ENCODE results near the gene SH2D1B. TPM values are rescaled to one million over a fixed set of nuclear protein-coding genes. Genes with fewer than 3 reads are reported as not detected.
"Not testable (repeated sequence)": the region's sequence is repeated elsewhere in the genome, so short reads cannot be mapped to it uniquely, and the experiment has no call there.

Gene SH2D1B
- total and polyA plus RNA-seq, 7 experiments from 2014 or later: 0.22 to 16.9 (median 1.7) TPM; not detected in 3

GRCh38 chr1:162432977-162433713 is 21.2 kb upstream of the SH2D1B start:
- H3K4me1 Mint-ChIP-seq; H3K27me3 ChIP-seq (ENCODE audit: control insufficient read depth in 2 of 2, insufficient read depth in 2 of 2, low read length in 2 of 2); H3K4me1 ChIP-seq (ENCODE audit: control insufficient read depth in 2 of 2, insufficient read depth in 2 of 2, low read length in 2 of 2); H3K36me3 ChIP-seq (ENCODE audit: control insufficient read depth in 2 of 3, insufficient read depth in 3 of 3, low read length in 3 of 3); ATAC-seq; POLR2A ChIA-PET; DNase-seq; H3K27me3 Mint-ChIP-seq; intact Hi-C loops (cut with micrococcal nuclease); H3K9me3 ChIP-seq (ENCODE audit: control insufficient read depth in 2 of 3, low read length in 3 of 3); H3K4me3 Mint-ChIP-seq; H3K4me3 ChIP-seq (ENCODE audit: low read length); H3K9me3 Mint-ChIP-seq; H3K36me3 Mint-ChIP-seq; H3K27ac Mint-ChIP-seq; H3K27ac ChIP-seq (ENCODE audit: low read depth, low read length); CTCF ChIA-PET: not testable (repeated sequence)

GRCh38 chr1:162430583-162430982 is 18.6 kb upstream of the SH2D1B start:
- H3K4me1 ChIP-seq (ENCODE audit: control insufficient read depth in 2 of 2, insufficient read depth in 2 of 2, low read length in 2 of 2): no peaks in the 10 kb centered on the region
- Mint-ChIP-seq H3K4me3 (no peak overlapping the region), H3K27ac (no peak overlapping the region), H3K4me1 (peaks cover 0 to 3% (median 0%) of the 10 kb centered on the region in 7 donors), H3K36me3 (no peaks in the 10 kb centered on the region), H3K9me3 (no peaks in the 10 kb centered on the region), H3K27me3 (peaks cover 0 to 4% (median 0%) of the 10 kb centered on the region in 5 donors)
- H3K36me3 ChIP-seq (ENCODE audit: control insufficient read depth in 2 of 3, insufficient read depth in 3 of 3, low read length in 3 of 3): no peaks in the 10 kb centered on the region
- H3K27me3 ChIP-seq (ENCODE audit: control insufficient read depth in 2 of 2, insufficient read depth in 2 of 2, low read length in 2 of 2): no peaks in the 10 kb centered on the region
- ChIA-PET POLR2A (no interaction called here), CTCF (no interaction called here)
- no peak overlapping the region for H3K27ac ChIP-seq (ENCODE audit: low read depth, low read length)
- no peaks in the 10 kb centered on the region for H3K9me3 ChIP-seq (ENCODE audit: control insufficient read depth in 2 of 3, low read length in 3 of 3)
- no peak for ATAC-seq
- no peak overlapping the region for H3K4me3 ChIP-seq (ENCODE audit: low read length)
- no peak for DNase-seq
- intact Hi-C loops (cut with micrococcal nuclease): no loop called here

- Mint-ChIP-seq H3K27me3 (peaks cover 2 to 37% (median 22%) of the 10 kb centered on the region in 5 donors), H3K9me3 (peaks cover 0 to 4% (median 0%) of the 10 kb centered on the region in 11 donors), H3K36me3 (peaks cover 0 to 4% (median 0%) of the 10 kb centered on the region in 5 donors), H3K4me3 (no peak overlapping the region), H3K27ac (no peak overlapping the region), H3K4me1 (peaks cover 0 to 8% (median 0%) of the 10 kb centered on the region in 7 donors)
- H3K27me3 ChIP-seq (ENCODE audit: control insufficient read depth in 2 of 2, insufficient read depth in 2 of 2, low read length in 2 of 2): no peaks in the 10 kb centered on the region
- no peaks in the 10 kb centered on the region for H3K4me1 ChIP-seq (ENCODE audit: control insufficient read depth in 2 of 2, insufficient read depth in 2 of 2, low read length in 2 of 2)
- H3K4me3 ChIP-seq (ENCODE audit: low read length): no peak overlapping the region
- no peak for DNase-seq
- H3K9me3 ChIP-seq (ENCODE audit: control insufficient read depth in 2 of 3, low read length in 3 of 3): no peaks in the 10 kb centered on the region
- peak; percentile 68 for ATAC-seq
- no peak overlapping the region for H3K27ac ChIP-seq (ENCODE audit: low read depth, low read length)
- ChIA-PET POLR2A (no interaction called here), CTCF (no interaction called here)
- no peaks in the 10 kb centered on the region for H3K36me3 ChIP-seq (ENCODE audit: control insufficient read depth in 2 of 3, insufficient read depth in 3 of 3, low read length in 3 of 3)
- intact Hi-C loops (cut with micrococcal nuclease): no loop called here
Observed at GRCh38 chr1:162422662-162423375, 10.9 kb upstream of the SH2D1B start.

GRCh38 chr1:162421258-162422164 is 9.6 kb upstream of the SH2D1B start:
- Histone ChIP-seq H3K36me3 (ENCODE audit: control insufficient read depth in 2 of 3, insufficient read depth in 3 of 3, low read length in 3 of 3) (no peaks in the 10 kb centered on the region), H3K27me3 (ENCODE audit: control insufficient read depth in 2 of 2, insufficient read depth in 2 of 2, low read length in 2 of 2) (no peaks in the 10 kb centered on the region), H3K27ac (ENCODE audit: low read depth, low read length) (no peak overlapping the region), H3K9me3 (ENCODE audit: control insufficient read depth in 2 of 3, low read length in 3 of 3) (no peaks in the 10 kb centered on the region), H3K4me1 (ENCODE audit: control insufficient read depth in 2 of 2, insufficient read depth in 2 of 2, low read length in 2 of 2) (no peaks in the 10 kb centered on the region), H3K4me3 (ENCODE audit: low read length) (no peak overlapping the region)
- Mint-ChIP-seq H3K9me3 (peaks cover 0 to 4% (median 0%) of the 10 kb centered on the region in 11 donors), H3K36me3 (peaks cover 0 to 4% (median 0%) of the 10 kb centered on the region in 5 donors), H3K27ac (no peak overlapping the region), H3K27me3 (peaks cover 2 to 41% (median 30%) of the 10 kb centered on the region in 5 donors), H3K4me3 (no peak overlapping the region), H3K4me1 (peaks cover 0 to 8% (median 0%) of the 10 kb centered on the region in 7 donors)
- DNase-seq: no peak
- intact Hi-C loops (cut with micrococcal nuclease): no loop called here
- ChIA-PET CTCF (interaction anchor here (0.6 kb wide), 1 partner anchor 1130 kb away, joined by 3 read pairs; no protein-coding TSS in a partner anchor), POLR2A (interaction anchor here (0.6 kb wide), 1 partner anchor 756 kb away, joined by 3 read pairs; no protein-coding TSS in a partner anchor)
- no peak for ATAC-seq

- intact Hi-C loops (cut with micrococcal nuclease): no loop called here
- Histone ChIP-seq H3K36me3 (ENCODE audit: control insufficient read depth in 2 of 3, insufficient read depth in 3 of 3, low read length in 3 of 3) (no peaks in the 10 kb centered on the region), H3K4me3 (ENCODE audit: low read length) (no peak overlapping the region), H3K27ac (ENCODE audit: low read depth, low read length) (no peak overlapping the region), H3K9me3 (ENCODE audit: control insufficient read depth in 2 of 3, low read length in 3 of 3) (no peaks in the 10 kb centered on the region), H3K27me3 (ENCODE audit: control insufficient read depth in 2 of 2, insufficient read depth in 2 of 2, low read length in 2 of 2) (no peaks in the 10 kb centered on the region), H3K4me1 (ENCODE audit: control insufficient read depth in 2 of 2, insufficient read depth in 2 of 2, low read length in 2 of 2) (no peaks in the 10 kb centered on the region)
- POLR2A ChIA-PET: no interaction called here
- Mint-ChIP-seq H3K4me3 (no peak overlapping the region), H3K36me3 (peaks cover 0 to 4% (median 0%) of the 10 kb centered on the region in 5 donors), H3K27ac (no peak overlapping the region), H3K27me3 (peaks cover 14 to 53% (median 33%) of the 10 kb centered on the region in 5 donors), H3K4me1 (peaks cover 0 to 5% (median 0%) of the 10 kb centered on the region in 7 donors), H3K9me3 (peaks cover 0 to 4% (median 0%) of the 10 kb centered on the region in 11 donors)
- CTCF ChIA-PET: no interaction called here
- ATAC-seq (no peak), DNase-seq (no peak)
Observed at GRCh38 chr1:162420120-162420519, 8.2 kb upstream of the SH2D1B start.

- intact Hi-C loops (cut with micrococcal nuclease); H3K4me3 Mint-ChIP-seq; H3K27ac Mint-ChIP-seq; POLR2A ChIA-PET; H3K36me3 ChIP-seq (ENCODE audit: control insufficient read depth in 2 of 3, insufficient read depth in 3 of 3, low read length in 3 of 3); H3K9me3 Mint-ChIP-seq; H3K4me1 Mint-ChIP-seq; DNase-seq; CTCF ChIA-PET; H3K36me3 Mint-ChIP-seq; ATAC-seq; H3K4me3 ChIP-seq (ENCODE audit: low read length); H3K27ac ChIP-seq (ENCODE audit: low read depth, low read length); H3K9me3 ChIP-seq (ENCODE audit: control insufficient read depth in 2 of 3, low read length in 3 of 3); H3K27me3 ChIP-seq (ENCODE audit: control insufficient read depth in 2 of 2, insufficient read depth in 2 of 2, low read length in 2 of 2); H3K4me1 ChIP-seq (ENCODE audit: control insufficient read depth in 2 of 2, insufficient read depth in 2 of 2, low read length in 2 of 2): not testable (repeated sequence)
- peaks cover 15 to 53% (median 32%) of the 10 kb centered on the region in 5 donors for H3K27me3 Mint-ChIP-seq
Observed at GRCh38 chr1:162419450-162419931, 7.6 kb upstream of the SH2D1B start.

All from naive thymus-derived CD4-positive, alpha-beta T cell (primary cell).